GM18499 (cell line): ENCODE measurements around the gene CALCOCO2.
"Not testable (repeated sequence)": the region's sequence is repeated elsewhere in the genome, so short reads cannot be mapped to it uniquely, and the experiment has no call there.

Source experiments
- ATAC-seq: cut with Tn5 transposase; IDR thresholded peaks from one replicate; pipeline ENCODE4 v1.9.1; 2021; ENCODE audit warnings: moderate number of reproducible peaks; ENCODE audit not compliant: insufficient read depth, unreplicated experiment

CALCOCO2 gene

DNA sequence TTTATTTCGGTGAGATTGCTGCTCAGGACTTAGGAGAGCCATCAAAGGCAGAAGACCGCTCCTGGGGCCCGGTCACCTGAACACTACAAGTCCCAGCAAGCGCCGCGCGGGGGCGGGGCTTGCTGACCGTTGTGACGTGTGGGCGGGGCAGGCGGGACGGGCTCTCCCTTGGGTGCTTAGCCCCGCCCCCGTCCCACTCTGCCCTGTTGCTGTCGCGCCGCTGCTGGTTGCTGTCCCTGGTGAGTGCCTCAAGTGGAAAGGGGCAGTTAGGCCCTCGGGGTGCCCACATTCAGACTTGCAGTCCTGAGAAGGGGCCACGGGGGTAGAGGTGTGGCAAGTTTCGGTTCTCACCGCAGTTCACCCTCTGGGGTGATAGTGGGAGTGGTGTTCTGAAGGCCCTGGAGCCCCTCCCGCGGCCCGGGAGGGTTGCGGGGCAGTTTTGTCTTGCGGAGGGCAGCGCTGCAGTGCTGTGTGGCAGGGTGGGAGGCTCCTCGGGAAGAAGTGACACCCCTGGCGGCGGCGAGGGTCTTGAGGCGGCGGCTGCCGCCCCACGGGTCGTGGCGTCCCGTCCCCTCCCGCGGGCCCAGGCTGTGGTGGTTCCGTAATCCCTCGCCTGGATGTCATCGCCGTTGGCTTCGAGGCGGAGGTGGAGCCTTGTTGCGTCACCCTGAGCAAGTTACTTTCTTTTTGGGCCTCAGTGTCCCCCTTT is at the start of gene CALCOCO2:
Gene CALCOCO2 (plus strand): TSS at position 196 of the 709 bp plus-strand sequence. CDS start 10,673 bp downstream, outside the sequence.
- peak; percentile 68 for ATAC-seq

DNA sequence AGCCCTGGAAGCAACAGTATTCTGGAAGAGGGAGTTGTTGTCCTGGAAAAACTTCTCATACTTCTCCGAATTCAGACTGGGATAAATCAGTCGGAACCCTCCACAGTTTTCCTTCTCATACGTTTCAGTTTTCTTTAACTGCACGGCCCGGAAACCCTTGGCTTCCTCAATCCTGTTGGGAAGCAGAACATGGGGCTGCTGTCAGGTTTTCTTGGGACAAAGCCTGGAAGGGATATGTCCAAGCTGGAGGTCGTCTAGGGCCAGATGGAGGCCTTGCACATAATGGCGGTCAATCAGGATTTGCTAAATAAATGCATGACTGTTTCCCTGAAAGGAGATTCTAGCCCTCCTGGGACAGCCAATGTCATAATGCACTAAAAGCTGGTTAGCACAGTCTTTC is 43.0 kb upstream of the CALCOCO2 start:
- no peak for ATAC-seq

GRCh38 chr17:48790607-48791127 is 40.2 kb upstream of the CALCOCO2 start:
- ATAC-seq = no peak

- ATAC-seq = no peak
These were observed 39.5 kb upstream of the CALCOCO2 start for GRCh38 chr17:48791128-48792032.

GRCh38 chr17:48792033-48792798 is 38.6 kb upstream of the CALCOCO2 start:
- ATAC-seq = no peak

DNA sequence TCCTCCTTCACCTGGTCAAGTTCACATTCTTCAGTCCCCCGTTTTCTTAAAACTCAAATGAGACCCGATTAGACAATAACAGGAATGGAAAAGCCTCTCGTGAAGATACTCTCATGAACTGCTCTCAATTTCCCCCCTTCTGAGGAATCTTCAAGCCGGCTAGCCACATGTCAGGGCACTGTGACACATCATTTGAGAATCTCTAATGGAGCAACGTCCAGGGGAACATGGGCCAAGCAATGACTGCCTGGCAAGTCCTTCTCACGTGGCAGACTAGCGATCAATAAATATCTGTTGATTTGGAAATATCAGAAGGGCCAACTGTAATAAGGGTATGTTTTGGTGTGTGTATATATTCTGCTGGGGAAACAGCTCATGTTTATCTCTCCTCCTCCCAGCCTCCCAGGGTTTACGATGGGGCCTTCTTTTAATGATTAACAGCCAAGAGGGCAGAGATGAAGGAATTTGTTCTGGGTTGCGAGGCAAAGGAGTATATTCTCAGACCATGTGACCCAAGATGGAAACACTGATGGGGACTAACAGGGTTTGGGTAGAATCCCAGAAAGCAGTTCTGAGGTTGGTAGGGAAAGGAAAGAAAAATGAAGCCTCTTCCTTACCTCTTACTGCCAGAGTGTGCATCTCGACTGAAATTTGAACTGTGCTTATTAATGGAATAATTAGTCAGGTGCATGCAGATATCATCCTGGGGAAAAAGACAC is 35.2 kb upstream of the CALCOCO2 start:
- ATAC-seq = no peak

GRCh38 chr17:48796163-48796522 is 34.7 kb upstream of the CALCOCO2 start:
- ATAC-seq = not testable (repeated sequence)

DNA sequence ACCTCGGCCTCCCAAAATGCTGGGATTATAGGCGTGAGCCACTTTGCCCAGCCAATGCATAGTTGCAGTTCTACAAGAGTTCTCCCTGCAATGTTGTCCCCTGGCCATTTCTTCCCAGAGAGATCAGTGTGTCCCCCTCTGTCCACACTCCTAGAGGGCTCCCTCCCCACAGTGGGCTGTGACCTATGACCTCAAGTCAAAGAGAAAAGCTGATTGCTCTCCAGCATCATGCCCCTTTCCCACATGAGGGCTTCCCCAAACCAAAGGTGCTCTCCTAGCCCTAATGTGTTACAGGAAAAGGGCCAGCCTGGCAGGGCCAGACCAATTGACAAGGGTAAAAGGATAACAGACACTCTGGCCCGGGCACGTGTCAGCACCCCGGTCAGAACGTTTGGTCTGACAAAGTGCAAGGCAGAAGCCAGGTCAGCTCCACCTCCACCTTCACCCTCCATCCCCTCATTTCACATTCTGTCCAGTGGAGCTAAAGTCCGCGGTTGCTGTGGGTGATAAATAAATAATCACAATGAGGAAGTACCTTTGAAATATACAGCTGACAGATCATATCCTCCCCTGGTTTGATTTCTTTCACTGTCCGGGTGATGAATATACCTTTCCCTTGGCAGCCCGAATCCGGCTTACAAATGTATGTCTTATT is 31.6 kb upstream of the CALCOCO2 start:
- no peak for ATAC-seq

GRCh38 chr17:48800626-48801217 is 30.1 kb upstream of the CALCOCO2 start:
- ATAC-seq = no peak

DNA sequence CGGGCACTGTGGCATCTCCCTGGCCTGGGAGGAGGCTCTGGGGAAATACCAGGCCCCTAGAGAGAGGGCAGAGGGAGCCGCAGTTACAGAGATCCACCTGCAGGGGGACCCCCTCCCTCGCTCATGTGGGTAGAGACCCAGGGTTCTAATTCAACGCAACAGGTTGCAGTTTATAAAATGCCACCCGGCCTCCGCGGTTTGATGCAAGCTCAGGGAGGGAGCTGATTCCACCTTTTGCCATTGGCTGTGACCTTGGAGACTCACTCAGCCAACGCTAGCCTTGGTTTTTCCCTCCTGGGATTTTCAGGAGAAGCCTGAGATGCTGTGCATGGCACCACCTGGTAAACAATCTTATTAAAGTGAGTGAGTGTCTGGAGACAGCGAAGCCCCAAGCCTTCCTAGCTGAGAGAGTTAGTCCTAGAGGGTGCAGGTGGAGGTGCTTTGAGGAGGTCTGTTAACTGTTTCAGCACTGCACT is 25.9 kb upstream of the CALCOCO2 start:
- no peak for ATAC-seq

DNA sequence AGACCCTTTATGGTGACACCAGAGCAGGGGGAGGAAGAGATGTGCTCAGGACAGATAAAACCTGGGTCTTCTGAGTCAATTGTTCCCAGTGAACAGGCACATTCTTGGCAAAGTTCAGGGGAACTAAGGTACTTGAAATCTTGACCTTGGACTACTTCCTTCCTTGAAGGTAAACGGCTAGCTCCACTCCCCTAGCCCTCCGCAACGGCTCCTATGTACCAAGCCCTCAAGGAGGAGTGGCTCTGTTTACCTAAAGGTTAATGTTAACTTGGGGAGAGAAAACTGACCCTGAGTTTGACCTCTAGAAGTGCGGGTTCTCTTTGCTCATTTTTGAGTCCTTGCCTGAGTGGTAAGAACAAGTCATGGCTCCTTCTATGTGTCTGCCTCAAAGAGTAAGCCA is 21.7 kb upstream of the CALCOCO2 start:
- ATAC-seq = no peak

DNA sequence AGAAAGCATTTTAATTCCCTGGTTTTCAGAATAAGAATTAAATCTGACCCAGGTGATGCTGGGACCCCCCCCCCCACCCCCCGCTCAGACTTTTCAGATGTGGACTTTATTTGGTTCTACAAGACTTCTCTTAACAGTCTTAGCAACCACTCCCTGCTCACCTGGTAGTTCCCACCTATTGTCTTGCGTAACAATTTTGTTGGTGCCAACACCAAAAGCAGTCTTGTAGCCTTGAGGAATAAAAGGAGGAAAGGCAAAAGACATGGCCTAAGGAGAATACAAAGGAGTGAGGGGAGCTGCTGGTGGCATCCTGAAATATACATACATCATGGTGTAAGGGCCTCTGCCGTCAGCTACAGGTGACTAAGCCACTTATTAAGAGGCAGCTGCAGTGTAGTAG is 18.8 kb upstream of the CALCOCO2 start:
- ATAC-seq = no peak

DNA sequence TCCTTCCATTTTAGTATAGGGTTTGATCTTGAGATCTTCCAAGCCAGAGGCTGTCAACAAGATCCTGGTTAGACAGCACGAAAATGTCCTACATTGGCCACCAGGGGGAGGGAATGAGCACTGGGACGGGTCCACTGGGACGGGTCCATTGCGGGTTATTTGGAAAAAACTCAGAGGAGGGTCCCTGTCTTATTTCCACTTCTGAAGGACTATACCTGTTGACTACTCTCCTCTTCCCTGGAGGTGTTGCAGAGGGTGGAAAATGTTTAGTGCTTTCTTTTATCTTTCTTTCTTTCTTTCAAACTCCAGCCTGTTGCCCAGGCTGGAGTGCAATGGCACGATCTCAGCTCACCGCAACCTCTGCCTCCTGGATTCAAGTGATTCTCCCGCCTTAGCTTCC is 16.3 kb upstream of the CALCOCO2 start:
- ATAC-seq = no peak

GRCh38 chr17:48815311-48815710 is 15.5 kb upstream of the CALCOCO2 start:
- no peak for ATAC-seq

- no peak for ATAC-seq
These were observed 14.4 kb upstream of the CALCOCO2 start for GRCh38 chr17:48816438-48816773.

- no peak for ATAC-seq
These were observed 13.9 kb upstream of the CALCOCO2 start, which contains the start of gene TTLL6 for GRCh38 chr17:48816774-48817590. Gene TTLL6, minus strand, starts transcription at chr17:48817229. Its CDS starts 157 bp downstream, at chr17:48817072.

- no peak for ATAC-seq
These were observed 12.4 kb upstream of the CALCOCO2 start for GRCh38 chr17:48818361-48818841.

- ATAC-seq = no peak
These were observed 11.4 kb upstream of the CALCOCO2 start for GRCh38 chr17:48819466-48819865.
